ENCODE measurements around the gene PLXDC2.

DNA sequence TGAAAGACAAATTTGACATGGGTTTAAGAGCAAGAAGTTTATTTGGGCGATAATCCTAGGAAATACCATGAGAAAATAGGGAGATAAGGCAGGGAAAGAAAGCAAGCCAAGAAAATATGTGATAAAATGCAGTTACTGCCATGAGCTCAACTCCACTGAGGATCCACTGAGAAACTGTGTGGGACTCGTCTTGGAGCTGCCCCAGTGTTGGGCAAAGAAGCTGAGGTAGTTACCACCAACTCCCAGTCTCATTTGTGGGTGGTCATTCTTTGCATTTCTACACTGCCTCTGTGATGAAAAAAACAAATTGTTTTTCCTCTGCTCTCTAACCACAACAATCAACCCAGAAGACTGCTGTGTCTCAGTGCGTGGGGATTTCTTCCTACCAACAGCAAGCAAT is 498.2 kb downstream of the PLXDC2 start:
- TF ChIP-seq YY1 (IDR thresholded peaks at IDR 0.05; ENCODE audit: extremely low read depth, insufficient replicate concordance, low read depth, low read length) (no peak), ZFX (IDR thresholded peaks at IDR 0.05) (no peak)
- TF ChIP-seq, protein P1, sequence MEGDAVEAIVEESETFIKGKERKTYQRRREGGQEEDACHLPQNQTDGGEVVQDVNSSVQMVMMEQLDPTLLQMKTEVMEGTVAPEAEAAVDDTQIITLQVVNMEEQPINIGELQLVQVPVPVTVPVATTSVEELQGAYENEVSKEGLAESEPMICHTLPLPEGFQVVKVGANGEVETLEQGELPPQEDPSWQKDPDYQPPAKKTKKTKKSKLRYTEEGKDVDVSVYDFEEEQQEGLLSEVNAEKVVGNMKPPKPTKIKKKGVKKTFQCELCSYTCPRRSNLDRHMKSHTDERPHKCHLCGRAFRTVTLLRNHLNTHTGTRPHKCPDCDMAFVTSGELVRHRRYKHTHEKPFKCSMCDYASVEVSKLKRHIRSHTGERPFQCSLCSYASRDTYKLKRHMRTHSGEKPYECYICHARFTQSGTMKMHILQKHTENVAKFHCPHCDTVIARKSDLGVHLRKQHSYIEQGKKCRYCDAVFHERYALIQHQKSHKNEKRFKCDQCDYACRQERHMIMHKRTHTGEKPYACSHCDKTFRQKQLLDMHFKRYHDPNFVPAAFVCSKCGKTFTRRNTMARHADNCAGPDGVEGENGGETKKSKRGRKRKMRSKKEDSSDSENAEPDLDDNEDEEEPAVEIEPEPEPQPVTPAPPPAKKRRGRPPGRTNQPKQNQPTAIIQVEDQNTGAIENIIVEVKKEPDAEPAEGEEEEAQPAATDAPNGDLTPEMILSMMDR (IDR thresholded peaks at IDR 0.05 in 2 of 3, conservative IDR thresholded peaks at IDR 0.05 in 1 of 3; ENCODE audit: borderline replicate concordance in 1 of 3, insufficient read depth in 1 of 3, low read depth in 2 of 3, low read length in 2 of 3) = no peak

Measured in HCT116 (cell line).